Skeletal muscle tissue (tissue), 4 donors: ENCODE data around the gene SULT4A1. TPM values are rescaled to one million over a fixed set of nuclear protein-coding genes. Genes with fewer than 3 reads are reported as not detected.

ENCODE experiments used
- H3K27ac ChIP-seq: one replicate; pipeline ENCODE4 v1.7.0; 2013; ENCODE audit warnings: mild to moderate bottlenecking, low read depth, low read length, inconsistent platforms
- H3K27me3 ChIP-seq, 3 donors: one replicate each; pipeline ENCODE4 v1.7.0; 2013; ENCODE audit warnings: low read length in 3 of 3; ENCODE audit not compliant: control insufficient read depth in 3 of 3, insufficient read depth in 3 of 3
- H3K36me3 ChIP-seq, 3 donors: one replicate each; pipeline ENCODE4 v1.7.0; 2013; ENCODE audit warnings: low read length in 3 of 3; ENCODE audit not compliant: control insufficient read depth in 3 of 3, insufficient read depth in 3 of 3
- H3K4me1 ChIP-seq, 3 donors: one replicate each; pipeline ENCODE4 v1.7.0; 2013; ENCODE audit warnings: low read length in 3 of 3, mild to moderate bottlenecking in 3 of 3; ENCODE audit not compliant: control insufficient read depth in 3 of 3, insufficient read depth in 3 of 3
- H3K4me3 ChIP-seq, 3 donors: one replicate each; pipeline ENCODE4 v1.7.0; 2013; ENCODE audit warnings: low read length in 3 of 3
- H3K9ac ChIP-seq, 3 donors: one replicate each; pipeline ENCODE4 v1.7.0; 2013; ENCODE audit warnings: low read length in 3 of 3, mild to moderate bottlenecking in 3 of 3, moderate library complexity in 2 of 3, low read depth in 1 of 3
- H3K9me3 ChIP-seq, 3 donors: one replicate each; pipeline ENCODE4 v1.7.0; 2013; ENCODE audit warnings: low read length in 3 of 3; ENCODE audit not compliant: control insufficient read depth in 3 of 3
- total RNA-seq: library from RNA; depleted of rRNA; stranded (reverse); fragments of >200 nt; gene quantifications from one replicate; pipeline ENCODE4 v1.2.3, GENCODE V29; 2014
- donor health status: Osteomylitis.

Gene SULT4A1
- total RNA-seq, 1 donor from 2014 or later: under 0.01 TPM

DNA sequence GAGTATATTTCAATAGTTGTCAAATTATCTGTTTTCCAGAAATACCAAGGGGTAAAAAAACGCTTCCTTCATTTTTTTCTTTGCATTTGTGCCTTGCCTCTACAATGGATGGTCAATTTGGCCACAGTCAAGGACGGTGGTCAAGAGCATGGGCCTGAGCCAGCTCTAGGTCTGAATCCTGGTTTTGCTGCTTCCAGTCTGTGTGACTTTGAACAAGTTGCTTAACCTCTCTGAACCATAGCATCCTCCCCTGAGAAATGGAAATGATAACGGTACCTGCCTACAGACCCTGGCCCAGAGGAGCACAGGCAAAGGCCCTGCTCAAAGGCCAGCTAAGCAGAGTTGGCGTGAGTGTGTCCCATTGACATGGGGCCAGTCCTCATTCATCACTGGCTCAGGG lies 26.4 kb upstream of the SULT4A1 start:
- Histone ChIP-seq H3K9me3 (no peaks in the 10 kb centered on the region), H3K36me3 (no peaks in the 10 kb centered on the region), H3K9ac (no peak overlapping the region), H3K4me1 (peaks cover 0 to 7% (median 0%) of the 10 kb centered on the region in 3 donors), H3K4me3 (no peak overlapping the region), H3K27ac (no peak overlapping the region), H3K27me3 (peaks cover 62 to 76% (median 71%) of the 10 kb centered on the region in 3 donors)

DNA sequence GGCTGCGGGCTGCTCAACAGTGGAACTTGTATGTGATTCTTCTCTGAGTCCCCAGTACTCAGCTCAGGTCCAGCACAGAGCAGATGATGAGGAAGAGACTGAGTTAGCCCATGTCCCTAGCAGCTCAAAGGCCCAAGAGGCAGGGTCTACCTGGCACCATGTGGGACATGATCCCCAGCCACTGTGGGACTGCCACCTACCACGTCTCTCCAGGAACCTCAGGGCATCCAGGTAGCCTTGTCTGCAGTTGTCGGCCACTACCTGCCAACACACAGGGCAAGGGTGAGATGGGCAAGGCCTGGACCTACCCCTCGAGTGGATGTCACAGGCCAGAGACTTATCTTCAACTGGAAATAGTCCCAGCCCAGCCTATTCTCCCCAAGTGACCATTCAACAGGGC lies 25.1 kb upstream of the SULT4A1 start:
- Histone ChIP-seq H3K36me3 (no peaks in the 10 kb centered on the region), H3K9me3 (peaks cover 0 to 2% (median 2%) of the 10 kb centered on the region in 3 donors), H3K4me3 (no peak overlapping the region), H3K27ac (no peak overlapping the region), H3K27me3 (peaks cover 52 to 69% (median 64%) of the 10 kb centered on the region in 3 donors), H3K4me1 (peaks cover 0 to 7% (median 0%) of the 10 kb centered on the region in 3 donors), H3K9ac (no peak overlapping the region)

DNA sequence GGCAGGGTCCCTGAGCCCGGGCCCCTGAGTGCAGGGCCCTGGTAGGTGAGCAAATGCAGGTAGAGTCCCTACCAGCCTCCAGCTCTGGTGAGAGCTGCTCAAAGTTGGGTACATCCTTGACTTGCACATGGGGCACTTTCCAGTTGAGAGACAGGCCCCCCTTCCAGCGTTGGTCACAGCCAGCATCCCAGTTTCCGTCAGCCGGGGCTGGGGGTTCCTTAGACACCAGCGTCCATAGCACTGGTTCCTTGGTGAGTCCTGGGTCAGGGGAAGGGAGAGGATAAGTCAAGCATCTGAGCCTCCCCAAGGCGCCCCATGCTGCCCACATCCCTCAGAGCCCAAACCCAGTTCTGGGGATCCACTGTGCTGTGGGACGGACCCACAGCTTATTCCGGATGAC lies 23.9 kb upstream of the SULT4A1 start:
- Histone ChIP-seq H3K9me3 (peaks cover 0 to 2% (median 2%) of the 10 kb centered on the region in 3 donors), H3K27ac (no peak overlapping the region), H3K36me3 (no peaks in the 10 kb centered on the region), H3K9ac (no peak overlapping the region), H3K4me3 (no peak overlapping the region), H3K4me1 (peaks cover 0 to 2% (median 0%) of the 10 kb centered on the region in 3 donors), H3K27me3 (peaks cover 41 to 60% (median 53%) of the 10 kb centered on the region in 3 donors)

DNA sequence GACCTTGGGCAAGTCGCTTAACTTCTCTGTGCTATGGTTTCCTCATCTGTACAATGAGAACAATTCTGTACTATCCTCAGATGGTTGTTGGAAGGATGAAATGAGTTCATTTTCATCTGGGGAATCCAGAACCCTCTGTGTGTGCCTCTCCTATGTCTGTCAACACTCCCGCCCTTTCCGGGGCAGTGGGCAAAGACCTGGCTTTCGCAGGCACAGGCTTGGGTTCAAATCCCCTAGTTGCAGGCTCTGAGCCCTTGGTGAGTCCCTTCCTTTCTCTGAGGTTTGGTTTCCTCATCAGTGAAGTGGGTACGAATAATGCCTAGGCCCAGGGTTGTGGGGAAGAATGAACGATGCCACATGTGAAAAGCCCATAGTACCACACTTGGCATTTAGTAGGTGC lies 23.5 kb upstream of the SULT4A1 start:
- Histone ChIP-seq H3K4me1 (no peaks in the 10 kb centered on the region), H3K36me3 (no peaks in the 10 kb centered on the region), H3K9ac (no peak overlapping the region), H3K27ac (no peak overlapping the region), H3K27me3 (peaks cover 37 to 59% (median 53%) of the 10 kb centered on the region in 3 donors), H3K9me3 (peaks cover 0 to 2% (median 2%) of the 10 kb centered on the region in 3 donors), H3K4me3 (no peak overlapping the region)

DNA sequence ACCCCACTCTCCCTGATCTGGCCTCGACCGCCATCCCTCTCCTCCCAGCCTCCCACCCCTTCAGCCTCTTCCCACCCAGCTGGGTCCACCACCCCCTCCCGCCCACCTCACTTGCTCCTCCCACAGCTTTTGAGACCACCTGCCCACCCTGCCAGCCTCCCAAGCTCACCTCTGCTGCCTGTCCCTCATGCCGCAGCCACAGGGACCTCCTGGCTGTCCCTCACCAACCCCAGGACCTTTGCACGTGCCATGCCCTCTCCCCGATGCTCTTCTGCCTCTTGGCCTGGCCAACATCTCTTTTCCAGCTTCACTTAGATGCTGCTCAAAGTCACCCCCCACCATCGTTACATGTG lies 23.0 kb upstream of the SULT4A1 start:
- no peaks in the 10 kb centered on the region for H3K36me3 ChIP-seq
- no peak overlapping the region for H3K27ac ChIP-seq
- no peak overlapping the region for H3K4me3 ChIP-seq
- H3K4me1 ChIP-seq: no peaks in the 10 kb centered on the region
- H3K27me3 ChIP-seq: peaks cover 32 to 58% (median 52%) of the 10 kb centered on the region in 3 donors
- H3K9ac ChIP-seq: no peak overlapping the region
- peaks cover 0 to 2% (median 2%) of the 10 kb centered on the region in 3 donors for H3K9me3 ChIP-seq

DNA sequence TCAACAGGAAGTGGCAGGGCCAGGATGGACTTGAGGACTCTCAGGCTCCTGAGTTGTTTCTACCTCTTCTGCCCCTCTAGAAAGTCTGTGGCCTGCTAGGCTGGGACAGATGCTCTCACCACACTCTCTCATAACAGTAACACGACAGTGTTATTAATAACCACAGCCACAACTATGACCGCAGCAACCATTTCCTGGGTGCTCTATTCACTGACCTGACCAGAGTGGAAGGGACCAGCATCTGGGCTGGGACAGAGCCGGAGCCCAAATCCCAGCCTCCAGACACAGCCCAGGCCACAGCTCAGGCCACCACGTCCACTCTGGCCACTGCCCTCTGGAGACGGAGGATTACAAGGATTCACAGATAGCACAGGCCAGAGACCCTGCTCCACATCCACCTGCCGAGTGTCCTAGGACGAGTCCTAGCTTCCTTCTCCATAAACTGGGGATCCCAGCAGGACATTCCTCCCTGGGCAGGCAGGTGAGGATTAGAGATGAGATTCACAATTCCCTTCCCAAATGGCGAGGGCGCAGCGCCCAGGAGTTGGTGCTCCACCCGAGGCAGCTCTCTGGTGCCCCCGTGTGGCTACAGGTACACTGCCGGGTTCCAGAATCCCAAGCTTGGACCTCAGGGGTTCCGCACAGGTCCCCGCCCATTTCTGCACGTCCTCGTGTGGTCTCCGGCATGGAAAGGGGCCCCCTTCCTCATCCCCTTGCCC lies 22.4 kb upstream of the SULT4A1 start:
- H3K4me3 ChIP-seq: no peak overlapping the region
- H3K27me3 ChIP-seq: peaks cover 26 to 52% (median 47%) of the 10 kb centered on the region in 3 donors
- no peaks in the 10 kb centered on the region for H3K36me3 ChIP-seq
- no peaks in the 10 kb centered on the region for H3K4me1 ChIP-seq
- no peak overlapping the region for H3K9ac ChIP-seq
- peaks cover 0 to 2% (median 2%) of the 10 kb centered on the region in 3 donors for H3K9me3 ChIP-seq
- no peak overlapping the region for H3K27ac ChIP-seq

DNA sequence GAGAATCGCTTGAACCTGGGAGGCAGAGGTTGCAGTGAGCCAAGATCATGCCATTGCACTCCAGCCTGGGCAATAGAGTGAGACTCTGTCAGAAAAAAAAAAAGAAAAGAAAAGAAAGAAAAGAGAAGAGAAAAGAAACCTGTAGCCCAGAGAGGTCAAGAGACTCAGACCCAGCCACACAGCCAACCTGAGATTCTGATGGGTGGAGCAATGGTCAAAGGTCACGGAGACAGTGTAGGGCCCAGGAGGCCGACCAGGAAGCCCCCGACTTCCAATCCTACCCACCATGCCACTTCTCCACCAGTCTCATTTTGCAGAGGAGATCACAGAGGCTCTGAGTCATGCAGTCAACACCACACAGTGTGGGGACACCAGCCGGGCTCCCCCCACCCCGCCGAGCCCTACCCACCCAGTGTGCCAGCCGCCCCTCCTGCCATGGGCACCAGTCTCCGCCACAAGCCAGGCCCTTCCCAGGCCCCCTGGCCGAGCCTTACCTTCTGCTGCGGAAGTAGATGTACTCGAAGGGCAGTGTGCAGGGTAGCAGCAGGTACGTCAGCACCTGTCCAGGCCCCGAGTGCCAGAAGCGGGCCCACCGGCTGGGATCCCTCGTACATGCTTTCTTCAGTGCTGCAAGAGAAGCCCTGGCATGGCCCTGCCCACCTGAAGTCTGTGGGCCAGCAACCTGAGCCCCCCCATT lies 21.6 kb upstream of the SULT4A1 start:
- no peaks in the 10 kb centered on the region for H3K36me3 ChIP-seq
- peaks cover 17 to 48% (median 39%) of the 10 kb centered on the region in 3 donors for H3K27me3 ChIP-seq

DNA sequence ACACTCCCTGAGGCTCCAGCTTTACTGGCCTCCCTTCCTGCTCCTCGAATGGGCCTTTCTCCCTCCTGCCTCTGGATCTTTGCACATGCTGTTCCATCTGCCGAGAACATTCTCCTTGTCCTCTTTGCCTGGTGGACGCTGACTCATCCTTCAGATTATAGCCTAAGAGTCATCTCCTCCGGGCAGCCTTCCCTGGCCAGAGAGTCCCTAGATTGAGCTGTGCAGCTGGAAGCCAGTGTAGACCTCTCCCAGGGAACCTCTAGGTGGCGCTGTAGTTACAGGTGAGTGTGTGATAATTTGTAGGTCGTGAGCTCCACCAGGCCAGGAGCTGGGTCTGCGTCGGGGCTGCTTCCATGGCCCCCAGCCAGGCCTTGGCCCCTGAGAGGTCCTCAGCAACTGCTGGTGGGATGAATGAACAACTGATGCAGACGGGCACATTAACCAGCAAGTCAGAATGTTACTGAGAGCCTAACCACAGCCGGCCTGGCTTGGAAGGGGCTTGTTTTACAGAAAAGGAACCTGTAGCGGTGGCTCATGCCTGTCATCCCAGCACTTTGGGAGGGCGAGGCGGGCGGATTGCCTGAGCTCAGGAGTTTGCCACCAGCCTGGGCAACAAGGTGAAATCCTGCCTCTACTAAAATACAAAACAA lies 20.8 kb upstream of the SULT4A1 start:
- Histone ChIP-seq H3K4me3 (no peak overlapping the region), H3K27me3 (peaks cover 14 to 49% (median 43%) of the 10 kb centered on the region in 3 donors), H3K9ac (no peak overlapping the region), H3K36me3 (no peaks in the 10 kb centered on the region), H3K4me1 (no peaks in the 10 kb centered on the region), H3K9me3 (peaks cover 0 to 2% (median 2%) of the 10 kb centered on the region in 3 donors), H3K27ac (no peak overlapping the region)

More for the DNA sequence above, 21.6 kb upstream of the SULT4A1 start:
- Histone ChIP-seq H3K4me1 (no peaks in the 10 kb centered on the region), H3K27ac (no peak overlapping the region), H3K9me3 (peaks cover 0 to 2% (median 2%) of the 10 kb centered on the region in 3 donors), H3K4me3 (no peak overlapping the region), H3K9ac (no peak overlapping the region)

DNA sequence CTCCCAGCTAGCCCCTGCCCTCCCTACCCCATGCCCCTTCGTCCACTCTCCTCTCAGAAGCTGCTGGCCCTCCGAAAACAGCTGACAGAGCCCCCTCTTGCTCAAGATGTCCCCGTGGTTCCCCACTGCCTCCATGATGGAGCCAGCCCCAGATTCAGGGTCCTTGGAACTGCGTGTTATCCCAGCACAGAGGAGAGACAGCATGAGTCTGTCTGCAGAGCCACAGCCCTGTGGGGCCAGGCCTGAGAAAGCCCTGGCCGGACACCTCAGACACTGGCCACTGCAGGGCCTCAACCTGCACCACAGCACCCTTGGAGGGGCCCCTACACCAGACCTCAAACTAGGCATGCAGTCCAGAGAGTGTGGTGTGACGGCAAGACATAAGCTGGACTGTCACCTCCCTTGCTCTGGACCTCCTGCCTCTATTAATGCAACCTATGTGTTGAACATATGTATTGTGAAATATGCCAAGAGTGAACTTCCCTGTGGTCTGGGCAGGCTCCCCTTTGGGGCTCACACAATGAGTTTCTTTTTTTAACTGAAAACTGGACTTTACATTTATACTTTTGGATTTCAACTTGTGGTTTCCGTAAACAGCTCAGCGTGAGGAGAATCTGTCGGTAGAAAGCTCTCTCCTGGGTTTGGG lies 19.9 kb upstream of the SULT4A1 start:
- Histone ChIP-seq H3K9ac (no peak overlapping the region), H3K27me3 (peaks cover 16 to 46% (median 41%) of the 10 kb centered on the region in 3 donors)

More for the DNA sequence above, 19.9 kb upstream of the SULT4A1 start:
- no peak overlapping the region for H3K27ac ChIP-seq
- H3K4me3 ChIP-seq: no peak overlapping the region
- H3K36me3 ChIP-seq: no peaks in the 10 kb centered on the region
- H3K4me1 ChIP-seq: no peaks in the 10 kb centered on the region
- peaks cover 0 to 2% (median 2%) of the 10 kb centered on the region in 3 donors for H3K9me3 ChIP-seq
